Fibroblast of the aortic adventitia (primary cell): ENCODE results near the gene RNASEH2A. TPM values are rescaled to one million over a fixed set of nuclear protein-coding genes. Genes with fewer than 3 reads are reported as not detected.

Source experiments
- DNase-seq: peaks from one replicate; pipeline ENCODE4 v3.0.0-alpha.2; 2010; ENCODE audit warnings: low read depth
- H3K4me3 ChIP-seq: 2 replicates; pipeline ENCODE4 v1.5.1; 2011; ENCODE audit warnings: low read depth, mild to moderate bottlenecking, control low read depth, low read length, moderate library complexity
- CTCF ChIP-seq: IDR thresholded peaks from 2 replicates; pipeline ENCODE4 v1.5.1; 2011; ENCODE audit warnings: mild to moderate bottlenecking, low read length, control low read depth, inconsistent platforms; ENCODE audit not compliant: insufficient read depth
- total RNA-seq: library from RNA; depleted of rRNA; stranded (reverse); fragments of >200 nt; gene quantifications from 2 replicates; pipeline ENCODE4 v1.2.3, GENCODE V29; 2012; ENCODE audit warnings: low replicate concordance

The RNASEH2A gene
- total RNA-seq, 1 donor = 37.4 TPM

DNA sequence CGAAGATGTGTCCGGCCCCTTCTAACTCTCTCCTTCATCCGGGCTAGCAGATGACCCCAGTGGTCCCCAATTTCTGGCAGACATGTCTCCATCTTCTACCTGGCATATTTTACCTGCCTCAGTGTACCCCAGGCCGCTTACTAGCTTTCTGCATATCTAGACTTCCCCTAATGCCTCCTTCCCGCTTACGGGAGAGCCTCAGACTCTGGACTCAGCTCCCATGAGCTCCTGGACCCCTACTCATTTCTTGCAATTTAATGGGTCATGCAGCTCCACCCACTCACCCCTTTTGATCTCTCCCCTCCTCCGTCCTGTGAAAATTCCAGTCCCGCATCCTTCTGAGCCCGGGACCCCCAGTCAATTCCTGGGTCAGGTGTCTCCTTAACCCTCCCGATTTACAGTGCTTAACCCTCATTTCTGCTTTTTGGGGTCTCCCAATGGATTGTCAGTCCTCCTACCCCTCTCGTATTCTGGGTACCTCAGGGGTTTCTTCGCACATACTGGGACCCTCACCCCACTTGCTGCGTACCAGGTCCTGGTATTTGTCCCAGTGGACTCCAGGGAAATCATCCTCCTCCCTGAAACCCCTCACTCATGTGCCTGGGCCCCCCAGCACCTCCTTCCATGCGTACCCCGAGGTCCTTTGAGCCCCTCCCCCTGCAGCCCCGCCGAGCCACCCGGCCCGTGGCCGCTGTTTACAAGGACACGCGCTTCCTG lies 15.6 kb upstream of the RNASEH2A start:
- DNase-seq = no peak
- TF ChIP-seq CTCF = no peak
- peak overlapping the region; percentile 57 for H3K4me3 ChIP-seq

DNA sequence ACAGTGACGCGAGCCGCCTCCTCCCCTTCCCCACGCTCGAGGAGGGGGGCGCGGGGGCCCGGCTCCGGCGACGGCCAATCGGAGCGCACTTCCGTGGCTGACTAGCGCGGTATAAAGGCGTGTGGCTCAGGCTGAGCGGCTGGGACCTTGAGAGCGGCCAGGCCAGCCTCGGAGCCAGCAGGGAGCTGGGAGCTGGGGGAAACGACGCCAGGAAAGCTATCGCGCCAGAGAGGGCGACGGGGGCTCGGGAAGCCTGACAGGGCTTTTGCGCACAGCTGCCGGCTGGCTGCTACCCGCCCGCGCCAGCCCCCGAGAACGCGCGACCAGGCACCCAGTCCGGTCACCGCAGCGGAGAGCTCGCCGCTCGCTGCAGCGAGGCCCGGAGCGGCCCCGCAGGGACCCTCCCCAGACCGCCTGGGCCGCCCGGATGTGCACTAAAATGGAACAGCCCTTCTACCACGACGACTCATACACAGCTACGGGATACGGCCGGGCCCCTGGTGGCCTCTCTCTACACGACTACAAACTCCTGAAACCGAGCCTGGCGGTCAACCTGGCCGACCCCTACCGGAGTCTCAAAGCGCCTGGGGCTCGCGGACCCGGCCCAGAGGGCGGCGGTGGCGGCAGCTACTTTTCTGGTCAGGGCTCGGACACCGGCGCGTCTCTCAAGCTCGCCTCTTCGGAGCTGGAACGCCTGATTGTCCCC lies 14.9 kb upstream of the RNASEH2A start, which contains the start of gene JUNB:
TSS of gene JUNB (plus strand) at position 142 of the 706 bp plus-strand sequence. CDS start at position 428, 286 bp downstream.
- peak; percentile 98 for DNase-seq
- no peak for TF ChIP-seq CTCF
- peak within 1 kb of the TSS; percentile 98 for H3K4me3 ChIP-seq

GRCh38 chr19:12792051-12792852 lies 14.1 kb upstream of the RNASEH2A start:
- peak; percentile 48 for DNase-seq
- peak overlapping the region; percentile 98 for H3K4me3 ChIP-seq
- no peak for TF ChIP-seq CTCF

DNA sequence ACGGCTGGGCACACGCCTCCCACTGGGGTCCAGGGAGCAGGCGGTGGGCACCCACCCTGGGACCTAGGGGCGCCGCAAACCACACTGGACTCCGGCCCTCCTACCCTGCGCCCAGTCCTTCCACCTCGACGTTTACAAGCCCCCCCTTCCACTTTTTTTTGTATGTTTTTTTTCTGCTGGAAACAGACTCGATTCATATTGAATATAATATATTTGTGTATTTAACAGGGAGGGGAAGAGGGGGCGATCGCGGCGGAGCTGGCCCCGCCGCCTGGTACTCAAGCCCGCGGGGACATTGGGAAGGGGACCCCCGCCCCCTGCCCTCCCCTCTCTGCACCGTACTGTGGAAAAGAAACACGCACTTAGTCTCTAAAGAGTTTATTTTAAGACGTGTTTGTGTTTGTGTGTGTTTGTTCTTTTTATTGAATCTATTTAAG lies 13.5 kb upstream of the RNASEH2A start:
- H3K4me3 ChIP-seq = peak overlapping the region; percentile 98

GRCh38 chr19:12793290-12794195 lies 12.8 kb upstream of the RNASEH2A start:
- H3K4me3 ChIP-seq = peak overlapping the region; percentile 98
- DNase-seq = peak; percentile 91
- TF ChIP-seq CTCF = no peak

More for the DNA sequence above, 13.5 kb upstream of the RNASEH2A start:
- DNase-seq = no peak
- no peak for TF ChIP-seq CTCF
